SK-N-SH (cell line): ENCODE results near the gene ZBED5. TPM values are rescaled to one million over a fixed set of nuclear protein-coding genes. Genes with fewer than 3 reads are reported as not detected.

ENCODE experiments used
- CTCF ChIA-PET: fragments of 300-600, 350-600 bp; formaldehyde crosslinking; extraction: SDS; loops from one replicate; lab custom pipeline; 2021; lab: Yijun Ruan, JAX
- POLR2A ChIA-PET: fragments of 350-600 bp; sonication (Branson Sonifier 250); formaldehyde crosslinking; extraction: SDS; loops from one replicate; lab custom pipeline; 2020; ENCODE audit warnings: antibody characterized with exemption, inconsistent platforms; lab: Yijun Ruan, JAX
- DNase-seq: peaks from one replicate; pipeline ENCODE4 v3.0.0; 2012
- H2AFZ ChIP-seq: fragments of 200-600 bp; sonication (generic); 2 replicates; pipeline ENCODE4 v1.8.1; 2016; ENCODE audit warnings: antibody characterized with exemption, mild to moderate bottlenecking, low read depth
- H3F3A ChIP-seq: fragments of 200-600 bp; sonication (generic); replicated peaks from 2 replicates; pipeline ENCODE3; 2016; ENCODE audit warnings: antibody characterized with exemption, mild to moderate bottlenecking; ENCODE audit not compliant: insufficient read depth
- H3K27ac ChIP-seq, 2 experiments: fragments of 200-500 bp in 1 of 2; fragments of 200-600 bp in 1 of 2; sonication (Bioruptor generic) in 1 of 2; sonication (generic), shearing (Covaris generic) in 1 of 2; 2 replicates each; pipeline versions ENCODE4 v1.5.1 to v1.6.1; 2014 to 2016; ENCODE audit warnings: low read depth in 2 of 2, inconsistent platforms in 1 of 2, low read length in 1 of 2, mild to moderate bottlenecking in 1 of 2, mixed read lengths in 1 of 2
- H3K27me3 ChIP-seq: fragments of 200-600 bp; sonication (generic), shearing (Covaris generic); 2 replicates; pipeline ENCODE4 v1.6.1; 2016; ENCODE audit warnings: mixed run types; ENCODE audit not compliant: insufficient read depth
- H3K36me3 ChIP-seq, 2 experiments: fragments of 200-500 bp in 1 of 2; fragments of 200-600 bp in 1 of 2; sonication (Bioruptor generic) in 1 of 2; sonication (generic) in 1 of 2; replicated peaks in 1 of 2; 2 replicates each; pipeline versions ENCODE3 to v1.5.1; 2014 to 2016; ENCODE audit warnings: low read length in 1 of 2, mild to moderate bottlenecking in 1 of 2; ENCODE audit not compliant: insufficient read depth in 2 of 2, control insufficient read depth in 1 of 2
- H3K4me1 ChIP-seq, 2 experiments: fragments of 200-500 bp in 1 of 2; fragments of 200-600 bp in 1 of 2; sonication (Bioruptor generic) in 1 of 2; sonication (generic), shearing (Covaris generic) in 1 of 2; 2 replicates each; pipeline versions ENCODE4 v1.5.1 to v1.6.1; 2014 to 2016; ENCODE audit warnings: low read depth in 1 of 2, low read length in 1 of 2, mixed run types in 1 of 2; ENCODE audit not compliant: insufficient read depth in 2 of 2, control insufficient read depth in 1 of 2
- H3K4me2 ChIP-seq: fragments of 200-600 bp; sonication (generic), shearing (Covaris generic); 2 replicates; pipeline ENCODE4 v1.6.1; 2017; ENCODE audit warnings: mixed run types
- H3K4me3 ChIP-seq, 2 experiments: fragments of 200-500 bp in 1 of 2; fragments of 200-600 bp in 1 of 2; sonication (Bioruptor generic) in 1 of 2; sonication (generic), shearing (Covaris generic) in 1 of 2; 2 replicates each; pipeline versions ENCODE4 v1.5.1 to v1.8.1; 2014 to 2016; ENCODE audit warnings: low read depth in 2 of 2, inconsistent platforms in 1 of 2, low read length in 1 of 2, mild to moderate bottlenecking in 1 of 2, mixed read lengths in 1 of 2, moderate library complexity in 1 of 2
- H3K79me2 ChIP-seq: fragments of 200-600 bp; sonication (generic); 2 replicates; pipeline ENCODE4 v1.8.1; 2017; ENCODE audit warnings: mild to moderate bottlenecking; ENCODE audit not compliant: insufficient read depth
- H3K9ac ChIP-seq: fragments of 200-600 bp; sonication (generic); 2 replicates; pipeline ENCODE4 v1.6.1; 2017; ENCODE audit warnings: mixed run types
- H3K9me2 ChIP-seq: fragments of 200-600 bp; sonication (generic); 2 replicates; pipeline ENCODE4 v1.6.1; 2017; ENCODE audit warnings: mixed run types
- H3K9me3 ChIP-seq: fragments of 200-600 bp; sonication (generic); 2 replicates; pipeline ENCODE4 v1.6.1; 2017; ENCODE audit warnings: mixed run types, mild to moderate bottlenecking, moderate library complexity
- H4K20me1 ChIP-seq: fragments of 200-600 bp; sonication (generic); 2 replicates; pipeline ENCODE4 v1.6.1; 2017; ENCODE audit warnings: mild to moderate bottlenecking, mixed run types; ENCODE audit not compliant: insufficient read depth
- CHD2 ChIP-seq: fragments of 150-350 bp; IDR thresholded peaks from 2 replicates; pipeline ENCODE4 v1.6.1; 2018; ENCODE audit warnings: low read length; ENCODE audit not compliant: partially characterized antibody
- ELF1 ChIP-seq: IDR thresholded peaks from 2 replicates; pipeline ENCODE4 v1.4.0; 2012
- FOXM1 ChIP-seq: IDR thresholded peaks from 2 replicates; pipeline ENCODE4 v1.4.0; 2012; ENCODE audit warnings: low read depth, mild to moderate bottlenecking
- GATA2 ChIP-seq: sonication (generic); formaldehyde crosslinking; IDR thresholded peaks from 2 replicates; pipeline ENCODE4 v1.5.0; 2020; ENCODE audit warnings: mild to moderate bottlenecking, missing genetic modification reagents
- MAX ChIP-seq: IDR thresholded peaks from 2 replicates; pipeline ENCODE4 v1.4.0; 2012; ENCODE audit warnings: low read depth
- MEF2A ChIP-seq: IDR thresholded peaks from 2 replicates; pipeline ENCODE4 v1.4.0; 2012; ENCODE audit warnings: low read depth, borderline replicate concordance
- MXI1 ChIP-seq: IDR thresholded peaks from 2 replicates; pipeline ENCODE4 v1.6.1; 2012; ENCODE audit warnings: mild to moderate bottlenecking, low read depth, low read length, improper control_type of control experiment
- NRF1 ChIP-seq: IDR thresholded peaks from 2 replicates; pipeline ENCODE4 v1.6.1; 2012; ENCODE audit warnings: low read depth, mild to moderate bottlenecking, low read length
- POLR2AphosphoS5 ChIP-seq: IDR thresholded peaks from 2 replicates; pipeline ENCODE4 v1.6.1; 2012; ENCODE audit warnings: low read depth, low read length
- RCOR1 ChIP-seq: fragments of 150-350 bp; IDR thresholded peaks from 2 replicates; pipeline ENCODE4 v1.6.1; 2017; ENCODE audit warnings: antibody characterized with exemption, low read length
- RFX5 ChIP-seq: IDR thresholded peaks from 2 replicates; pipeline ENCODE4 v1.6.1; 2012; ENCODE audit warnings: mild to moderate bottlenecking, improper control_type of control experiment, low read length
- RXRA ChIP-seq: IDR thresholded peaks from 2 replicates; pipeline ENCODE4 v1.4.0; 2012; ENCODE audit warnings: low read depth, mild to moderate bottlenecking, borderline replicate concordance
- SIN3A ChIP-seq: IDR thresholded peaks from 2 replicates; pipeline ENCODE4 v1.6.1; 2012; ENCODE audit warnings: low read depth, mild to moderate bottlenecking, low read length, moderate library complexity, borderline replicate concordance
- TAF1 ChIP-seq: IDR thresholded peaks from 2 replicates; pipeline ENCODE4 v1.6.1; 2012; ENCODE audit warnings: low read depth, mild to moderate bottlenecking, low read length, moderate library complexity, borderline replicate concordance
- TEAD4 ChIP-seq: IDR thresholded peaks from 2 replicates; pipeline ENCODE4 v1.4.0; 2012; ENCODE audit warnings: mild to moderate bottlenecking, borderline replicate concordance; ENCODE audit not compliant: insufficient read depth
- YY1 ChIP-seq: IDR thresholded peaks from 2 replicates; pipeline ENCODE4 v1.4.0; 2012; ENCODE audit warnings: low read depth, mild to moderate bottlenecking
- WGBS: methylation state at CpG from one replicate; pipeline ENCODE4 v1.1.6; 2017; ENCODE audit warnings: low lambda C conversion rate; 5-methylcytosine and 5-hydroxymethylcytosine counted together
- polyA plus RNA-seq, 3 experiments: library from polyadenylated mRNA; depleted of rRNA; stranded (reverse); fragments of >200 nt; gene quantifications; 2 replicates each; pipeline ENCODE4 v1.2.3, GENCODE V29; 2012
- TF ChIP-seq, protein P1 (sequence below): IDR thresholded peaks from 2 replicates; pipeline ENCODE4 v1.6.1; 2012; ENCODE audit warnings: mild to moderate bottlenecking, low read depth, low read length, moderate library complexity

The ZBED5 gene
- polyA plus RNA-seq, 1 of the 3 experiments (the other 2 are of a cell fraction), result 23.5 TPM

DNA sequence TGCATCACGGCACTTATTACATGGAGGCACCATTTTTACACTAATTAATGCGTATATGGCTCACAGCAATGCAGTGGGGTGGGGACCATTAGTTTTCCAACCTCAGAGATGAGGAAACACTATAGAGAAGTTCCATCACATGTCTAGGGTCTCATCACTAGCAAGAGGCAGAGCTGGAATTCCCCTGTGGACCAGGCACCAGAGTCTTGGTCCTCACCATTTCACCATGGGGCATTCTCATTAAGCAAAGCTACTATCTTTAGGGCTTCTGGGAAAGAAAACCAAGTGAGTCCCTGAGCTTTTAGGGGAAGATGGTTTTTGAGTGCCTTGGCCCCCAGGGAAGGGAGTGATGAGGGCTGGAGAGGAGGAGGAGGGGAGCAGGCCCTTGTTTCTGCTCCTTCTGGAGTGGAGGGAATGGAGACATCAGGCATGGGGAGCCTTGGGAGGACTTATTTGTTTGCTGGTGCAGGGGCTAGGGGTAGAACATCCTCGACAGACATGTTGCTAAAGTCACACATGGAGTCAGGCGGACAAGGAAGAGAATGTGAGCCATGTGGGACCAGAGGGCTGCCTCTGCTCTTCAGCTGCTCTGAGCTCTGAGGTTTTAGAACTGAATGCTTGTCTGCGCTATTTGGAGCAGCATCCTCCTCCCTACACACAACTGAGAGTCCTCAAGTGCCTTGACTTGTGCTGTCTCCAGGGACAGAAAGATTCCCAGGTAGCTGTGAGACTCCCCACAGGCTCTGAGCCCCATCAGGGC is 40.3 kb upstream of the ZBED5 start:
- H3K9me2 ChIP-seq, result no peaks in the 10 kb centered on the region
- H3K4me3 ChIP-seq, result no peak overlapping the region
- H3F3A ChIP-seq, result peaks cover 33% of the 10 kb centered on the region
- H3K36me3 ChIP-seq, result no peaks in the 10 kb centered on the region
- no peaks in the 10 kb centered on the region for H3K79me2 ChIP-seq
- peak overlapping the region in 1 of 2 experiments; percentile 99; a peak in 2 of 4 replicates for H3K27ac ChIP-seq
- CTCF ChIA-PET, result interaction anchor here (0.7 to 1.6 kb wide), 4 partner anchors 19 to 127 kb away, joined by 3 to 6 read pairs (median 3); no protein-coding TSS in a partner anchor
- POLR2A ChIA-PET, result no interaction called here
- peak overlapping the region; percentile 53; the same call in 1 of the 2 replicates for H2AFZ ChIP-seq
- peak overlapping the region; percentile 73 for H3K4me2 ChIP-seq
- H3K9ac ChIP-seq, result 0 out of 2 replicates have a peak overlapping the region, but pooled peaks have one; percentile 78
- DNase-seq, result no peak
- no peak for TF ChIP-seq GATA2 (CRISPR knock-in tag)
- no peak for TF ChIP-seq NRF1
- TF ChIP-seq ELF1, result no peak
- no peak for TF ChIP-seq YY1
- TF ChIP-seq MEF2A, result no peak
- TF ChIP-seq RCOR1, result no peak
- no peak for TF ChIP-seq FOXM1
- no peak for TF ChIP-seq SIN3A
- TF ChIP-seq TEAD4, result no peak
- no peak for TF ChIP-seq TAF1
- TF ChIP-seq POLR2AphosphoS5, result no peak
- no peak for TF ChIP-seq RFX5
- TF ChIP-seq, protein P1, sequence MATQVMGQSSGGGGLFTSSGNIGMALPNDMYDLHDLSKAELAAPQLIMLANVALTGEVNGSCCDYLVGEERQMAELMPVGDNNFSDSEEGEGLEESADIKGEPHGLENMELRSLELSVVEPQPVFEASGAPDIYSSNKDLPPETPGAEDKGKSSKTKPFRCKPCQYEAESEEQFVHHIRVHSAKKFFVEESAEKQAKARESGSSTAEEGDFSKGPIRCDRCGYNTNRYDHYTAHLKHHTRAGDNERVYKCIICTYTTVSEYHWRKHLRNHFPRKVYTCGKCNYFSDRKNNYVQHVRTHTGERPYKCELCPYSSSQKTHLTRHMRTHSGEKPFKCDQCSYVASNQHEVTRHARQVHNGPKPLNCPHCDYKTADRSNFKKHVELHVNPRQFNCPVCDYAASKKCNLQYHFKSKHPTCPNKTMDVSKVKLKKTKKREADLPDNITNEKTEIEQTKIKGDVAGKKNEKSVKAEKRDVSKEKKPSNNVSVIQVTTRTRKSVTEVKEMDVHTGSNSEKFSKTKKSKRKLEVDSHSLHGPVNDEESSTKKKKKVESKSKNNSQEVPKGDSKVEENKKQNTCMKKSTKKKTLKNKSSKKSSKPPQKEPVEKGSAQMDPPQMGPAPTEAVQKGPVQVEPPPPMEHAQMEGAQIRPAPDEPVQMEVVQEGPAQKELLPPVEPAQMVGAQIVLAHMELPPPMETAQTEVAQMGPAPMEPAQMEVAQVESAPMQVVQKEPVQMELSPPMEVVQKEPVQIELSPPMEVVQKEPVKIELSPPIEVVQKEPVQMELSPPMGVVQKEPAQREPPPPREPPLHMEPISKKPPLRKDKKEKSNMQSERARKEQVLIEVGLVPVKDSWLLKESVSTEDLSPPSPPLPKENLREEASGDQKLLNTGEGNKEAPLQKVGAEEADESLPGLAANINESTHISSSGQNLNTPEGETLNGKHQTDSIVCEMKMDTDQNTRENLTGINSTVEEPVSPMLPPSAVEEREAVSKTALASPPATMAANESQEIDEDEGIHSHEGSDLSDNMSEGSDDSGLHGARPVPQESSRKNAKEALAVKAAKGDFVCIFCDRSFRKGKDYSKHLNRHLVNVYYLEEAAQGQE, result no peak
- TF ChIP-seq RXRA, result no peak
- TF ChIP-seq MAX, result no peak
- TF ChIP-seq CHD2, result no peak
- TF ChIP-seq MXI1, result no peak
- no peaks in the 10 kb centered on the region for H4K20me1 ChIP-seq
- no peaks in the 10 kb centered on the region for H3K27me3 ChIP-seq
- H3K4me1 ChIP-seq, result peaks cover 21 to 29% of the 10 kb centered on the region in 2 experiments; a peak in 3 of 4 replicates
- no peaks in the 10 kb centered on the region for H3K9me3 ChIP-seq
- 92% methylated on average over 5 of the region's 5 CpGs for whole genome bisulfite sequencing
